Uterus (tissue), 4 donors: ENCODE data around the gene LINC01488. TPM values are rescaled to one million over a fixed set of nuclear protein-coding genes. Genes with fewer than 3 reads are reported as not detected.

Experiments used
- DNase-seq, 2 donors: peaks; one replicate each; pipeline ENCODE4 v3.0.0-alpha.2; 2019 to 2020
- H3K27ac ChIP-seq, 2 donors: fragments of 200-600 bp; sonication (generic); 1 replicate in 1 of 2; 2 replicates in 1 of 2; pipeline ENCODE4 v1.5.1; 2016 to 2018
- H3K27me3 ChIP-seq, 2 donors: fragments of 200-600 bp; sonication (generic); one replicate each; pipeline ENCODE4 v1.5.1; 2018 to 2019; ENCODE audit warnings: control low read depth in 1 of 2
- H3K36me3 ChIP-seq, 2 donors: fragments of 200-600 bp; sonication (generic); one replicate each; pipeline ENCODE4 v1.5.1; 2019; ENCODE audit warnings: control low read depth in 1 of 2
- H3K4me1 ChIP-seq, 2 donors: fragments of 200-600 bp; sonication (generic); one replicate each; pipeline ENCODE4 v1.5.1; 2018 to 2019; ENCODE audit warnings: control low read depth in 1 of 2
- H3K4me3 ChIP-seq, 2 donors: fragments of 200-600 bp; sonication (generic); 1 replicate in 1 of 2; 2 replicates in 1 of 2; pipeline ENCODE4 v1.5.1; 2018 to 2019; ENCODE audit warnings: mild to moderate bottlenecking in 1 of 2
- H3K9me3 ChIP-seq, 2 donors: fragments of 200-600 bp; sonication (generic); one replicate each; pipeline ENCODE4 v1.5.1; 2019; ENCODE audit warnings: control low read depth in 1 of 2
- CTCF ChIP-seq, 4 experiments: fragments of 200-600 bp in 2 of 4; fragments of 450-650 bp in 2 of 4; sonication (generic) in 2 of 4; IDR thresholded peaks; one replicate each; pipeline ENCODE4 v1.5.1; 2016 to 2019; ENCODE audit warnings: antibody characterized with exemption in 4 of 4, mild to moderate bottlenecking in 2 of 4, moderate library complexity in 1 of 4
- POLR2A ChIP-seq, 2 donors: fragments of 450-650 bp; IDR thresholded peaks; one replicate each; pipeline ENCODE4 v1.6.1; 2016; ENCODE audit warnings: antibody characterized with exemption in 2 of 2, mild to moderate bottlenecking in 1 of 2, moderate library complexity in 1 of 2
- intact Hi-C: fragments of 100-400 bp; cut with DNase I; formaldehyde crosslinking; loops from one replicate; pipeline ENCODE4 v1.15.1; 2023; ENCODE audit warnings: low total_unique reads
- total RNA-seq, 4 donors: library from RNA; depleted of rRNA in 3 of 4; stranded (reverse); fragments of >200 nt in 3 of 4; gene quantifications; one replicate each; pipeline versions ENCODE4 v1.1.0 to v1.2.4, GENCODE V29; 2014 to 2023
- donor health status: DM: yes; HTN: yes; CAD: no.

The LINC01488 gene
- total RNA-seq, 4 donors from 2014 or later: not detected

DNA sequence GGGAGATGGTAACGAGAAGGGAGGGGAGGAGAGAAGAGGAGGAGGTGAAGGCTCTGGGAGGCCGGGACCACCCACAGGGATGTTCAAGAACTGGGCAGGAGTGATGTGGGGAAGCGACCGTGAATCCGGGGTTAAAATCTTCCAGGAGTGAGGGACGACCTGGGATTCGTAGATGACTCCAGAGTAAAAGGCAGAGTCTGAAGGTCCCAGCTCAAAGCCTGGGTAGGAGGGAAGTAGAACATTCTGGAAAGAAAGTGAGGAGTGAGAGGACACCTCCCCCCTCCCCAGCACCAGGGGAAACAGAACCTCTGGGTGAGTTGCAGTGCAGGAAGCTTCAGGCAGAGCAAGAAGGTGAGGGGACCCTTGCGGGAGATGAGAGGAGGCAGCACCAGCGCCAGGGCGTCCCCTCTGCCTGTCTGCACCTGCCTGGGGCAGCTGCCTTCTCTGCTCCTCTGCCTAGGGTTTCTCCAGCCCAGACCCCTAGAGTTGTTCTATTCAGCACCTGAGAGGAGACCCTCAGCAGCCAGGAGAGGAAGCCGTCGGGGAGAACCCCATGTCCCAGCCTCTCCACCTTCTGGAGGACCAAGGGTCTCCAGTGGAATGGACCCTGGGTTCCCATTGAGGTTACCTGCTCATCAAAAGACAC is 49.7 kb downstream of the LINC01488 start:
- no peaks in the 10 kb centered on the region for H3K27me3 ChIP-seq
- H3K4me3 ChIP-seq: no peak overlapping the region
- H3K36me3 ChIP-seq: no peaks in the 10 kb centered on the region
- no peaks in the 10 kb centered on the region for H3K4me1 ChIP-seq
- DNase-seq: no peak
- TF ChIP-seq POLR2A (IDR thresholded peaks at IDR 0.05) (no peak), CTCF (IDR thresholded peaks at IDR 0.05) (no peak)
- H3K27ac ChIP-seq: no peak overlapping the region
- intact Hi-C loops: no loop called here
- no peaks in the 10 kb centered on the region for H3K9me3 ChIP-seq

GRCh38 chr11:69531717-69532088 is 50.2 kb downstream of the LINC01488 start:
- TF ChIP-seq POLR2A (IDR thresholded peaks at IDR 0.05) (no peak), CTCF (IDR thresholded peaks at IDR 0.05) (no peak)
- DNase-seq: no peak
- Histone ChIP-seq H3K4me1 (no peaks in the 10 kb centered on the region), H3K36me3 (no peaks in the 10 kb centered on the region), H3K27ac (no peak overlapping the region), H3K27me3 (no peaks in the 10 kb centered on the region), H3K9me3 (no peaks in the 10 kb centered on the region), H3K4me3 (no peak overlapping the region)
- intact Hi-C loops: no loop called here

GRCh38 chr11:69533296-69534165 is 52.1 kb downstream of the LINC01488 start:
- no peak overlapping the region for H3K27ac ChIP-seq
- no peak for TF ChIP-seq POLR2A (IDR thresholded peaks at IDR 0.05)
- no peak for TF ChIP-seq CTCF (IDR thresholded peaks at IDR 0.05)
- H3K4me1 ChIP-seq: no peaks in the 10 kb centered on the region
- no peak overlapping the region for H3K4me3 ChIP-seq
- H3K27me3 ChIP-seq: no peaks in the 10 kb centered on the region
- no peaks in the 10 kb centered on the region for H3K36me3 ChIP-seq
- intact Hi-C loops: no loop called here
- no peak for DNase-seq
- H3K9me3 ChIP-seq: no peaks in the 10 kb centered on the region

- intact Hi-C loops: no loop called here
- no peaks in the 10 kb centered on the region for H3K9me3 ChIP-seq
- no peaks in the 10 kb centered on the region for H3K4me1 ChIP-seq
- H3K36me3 ChIP-seq: no peaks in the 10 kb centered on the region
- no peak for DNase-seq
- no peak overlapping the region for H3K27ac ChIP-seq
- H3K27me3 ChIP-seq: no peaks in the 10 kb centered on the region
- TF ChIP-seq CTCF (IDR thresholded peaks at IDR 0.05) (no peak), POLR2A (IDR thresholded peaks at IDR 0.05) (no peak)
- H3K4me3 ChIP-seq: no peak overlapping the region
Measured at GRCh38 chr11:69534166-69534530, 52.7 kb downstream of the LINC01488 start.

GRCh38 chr11:69535908-69536307 is 54.4 kb downstream of the LINC01488 start:
- Histone ChIP-seq H3K4me3 (no peak overlapping the region), H3K9me3 (no peaks in the 10 kb centered on the region), H3K27me3 (no peaks in the 10 kb centered on the region), H3K27ac (no peak overlapping the region), H3K4me1 (peaks cover 0 to 3% of the 10 kb centered on the region in 2 donors), H3K36me3 (no peaks in the 10 kb centered on the region)
- no peak for DNase-seq
- intact Hi-C loops: no loop called here
- TF ChIP-seq POLR2A (IDR thresholded peaks at IDR 0.05): no peak
- no peak for TF ChIP-seq CTCF (IDR thresholded peaks at IDR 0.05)
